Loucy (cell line): ENCODE measurements around the gene ARHGAP27.

ENCODE experiments used
- H2AFZ ChIP-seq: fragments of 200-600 bp; sonication (generic); 2 replicates; pipeline ENCODE4 v1.6.0; 2016; ENCODE audit warnings: antibody characterized with exemption, mild to moderate bottlenecking, low read length, moderate library complexity
- H3F3A ChIP-seq: fragments of 200-600 bp; 2 replicates; pipeline ENCODE4 v1.6.0; 2016; ENCODE audit warnings: antibody characterized with exemption, low read depth, mild to moderate bottlenecking
- H3K27me3 ChIP-seq: fragments of 200-600 bp; sonication (generic); 2 replicates; pipeline ENCODE4 v1.6.1; 2014; ENCODE audit warnings: low read length, mild to moderate bottlenecking; ENCODE audit not compliant: insufficient read depth, poor library complexity, severe bottlenecking
- H3K36me3 ChIP-seq: fragments of 200-600 bp; sonication (generic); 2 replicates; pipeline ENCODE4 v1.6.1; 2016; ENCODE audit warnings: low read length; ENCODE audit not compliant: insufficient read depth
- H3K4me1 ChIP-seq: fragments of 200-600 bp; sonication (generic); 2 replicates; pipeline ENCODE4 v1.5.1; 2014; ENCODE audit warnings: low read length, mild to moderate bottlenecking; ENCODE audit not compliant: insufficient read depth, poor library complexity, severe bottlenecking
- H3K4me2 ChIP-seq: fragments of 200-600 bp; sonication (generic); 2 replicates; pipeline ENCODE4 v1.6.0; 2014; ENCODE audit warnings: antibody characterized with exemption, low read length, low read depth, mild to moderate bottlenecking; ENCODE audit not compliant: poor library complexity, severe bottlenecking
- H3K4me3 ChIP-seq: fragments of 200-600 bp; sonication (generic); 2 replicates; pipeline ENCODE4 v1.5.1; 2014; ENCODE audit warnings: low read length, mild to moderate bottlenecking, mixed read lengths; ENCODE audit not compliant: poor library complexity, severe bottlenecking
- H3K79me2 ChIP-seq: fragments of 200-600 bp; sonication (generic); 2 replicates; pipeline ENCODE4 v1.6.1; 2014; ENCODE audit warnings: low read length; ENCODE audit not compliant: insufficient read depth
- H3K9ac ChIP-seq: fragments of 200-600 bp; sonication (generic); 2 replicates; pipeline ENCODE4 v1.6.0; 2014; ENCODE audit warnings: mild to moderate bottlenecking, low read depth, low read length, moderate library complexity; ENCODE audit not compliant: poor library complexity, severe bottlenecking
- H3K9me2 ChIP-seq: fragments of 200-600 bp; sonication (generic); replicated peaks from 2 replicates; pipeline ENCODE4 v1.6.1; 2016; ENCODE audit warnings: low read depth, low read length, mixed read lengths
- H3K9me3 ChIP-seq: fragments of 200-600 bp; sonication (generic); 2 replicates; pipeline ENCODE4 v1.6.1; 2014; ENCODE audit warnings: mild to moderate bottlenecking, antibody characterized with exemption, low read length, low read depth; ENCODE audit not compliant: insufficient read depth
- H4K20me1 ChIP-seq: fragments of 200-600 bp; sonication (generic); 2 replicates; pipeline ENCODE4 v1.6.0; 2014; ENCODE audit warnings: antibody characterized with exemption, low read length, mild to moderate bottlenecking; ENCODE audit not compliant: insufficient read depth, poor library complexity, severe bottlenecking
- CTCF ChIP-seq: fragments of 200-600 bp; sonication (generic); conservative IDR thresholded peaks from 2 replicates; pipeline ENCODE4 v1.5.1; 2014; ENCODE audit warnings: mild to moderate bottlenecking, antibody characterized with exemption, low read length
- EZH2phosphoT487 ChIP-seq: fragments of 200-600 bp; IDR thresholded peaks from 2 replicates; pipeline ENCODE4 v1.6.1; 2018; ENCODE audit warnings: antibody characterized with exemption, mild to moderate bottlenecking, moderate library complexity, borderline replicate concordance

ARHGAP27 gene

DNA sequence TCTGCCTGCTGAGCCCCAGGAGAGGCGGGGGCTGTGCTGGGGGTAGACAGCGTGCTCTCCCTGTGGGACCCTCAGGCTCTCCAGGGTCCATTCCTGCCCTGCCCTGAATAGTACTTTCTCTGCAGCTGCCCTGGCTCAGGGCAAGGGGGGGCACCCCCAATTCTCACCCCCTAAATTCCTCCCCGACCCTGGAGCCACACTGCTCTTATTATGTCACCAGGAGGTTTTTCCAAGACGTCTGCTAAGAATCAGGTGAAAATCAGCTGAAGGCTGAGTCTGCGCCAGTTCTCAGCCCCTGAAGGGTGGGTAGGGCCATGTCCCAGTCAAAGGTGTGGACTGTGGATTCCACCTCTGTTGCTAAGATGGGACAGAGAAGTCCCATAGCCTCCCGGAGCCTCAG, 66.0 kb downstream of the ARHGAP27 start:
- Histone ChIP-seq H3K36me3 (no peaks in the 10 kb centered on the region), H3K9ac (no peak overlapping the region), H3K4me1 (no peaks in the 10 kb centered on the region), H3F3A (no peaks in the 10 kb centered on the region), H3K27me3 (no peaks in the 10 kb centered on the region), H3K9me3 (no peaks in the 10 kb centered on the region), H3K79me2 (no peaks in the 10 kb centered on the region), H3K4me2 (no peak overlapping the region), H3K9me2 (no peaks in the 10 kb centered on the region), H2AFZ (no peak overlapping the region), H4K20me1 (no peaks in the 10 kb centered on the region), H3K4me3 (no peak overlapping the region)
- TF ChIP-seq CTCF, result no peak
- no peak for TF ChIP-seq EZH2phosphoT487

GRCh38 chr17:45366049-45366448, 66.6 kb downstream of the ARHGAP27 start:
- no peaks in the 10 kb centered on the region for H4K20me1 ChIP-seq
- H3K4me2 ChIP-seq, result no peak overlapping the region
- H3K9me3 ChIP-seq, result no peaks in the 10 kb centered on the region
- H3K9ac ChIP-seq, result no peak overlapping the region
- no peak for TF ChIP-seq EZH2phosphoT487
- TF ChIP-seq CTCF, result no peak
- H3K79me2 ChIP-seq, result no peaks in the 10 kb centered on the region
- no peak overlapping the region for H2AFZ ChIP-seq
- no peak overlapping the region for H3K4me3 ChIP-seq
- H3K4me1 ChIP-seq, result no peaks in the 10 kb centered on the region
- no peaks in the 10 kb centered on the region for H3K9me2 ChIP-seq
- no peaks in the 10 kb centered on the region for H3K27me3 ChIP-seq
- H3F3A ChIP-seq, result no peaks in the 10 kb centered on the region
- no peaks in the 10 kb centered on the region for H3K36me3 ChIP-seq

- no peaks in the 10 kb centered on the region for H3K36me3 ChIP-seq
- no peak overlapping the region for H3K9ac ChIP-seq
- H4K20me1 ChIP-seq, result no peaks in the 10 kb centered on the region
- H3K4me1 ChIP-seq, result no peaks in the 10 kb centered on the region
- no peak overlapping the region for H3K4me3 ChIP-seq
- no peaks in the 10 kb centered on the region for H3K79me2 ChIP-seq
- H3K9me2 ChIP-seq, result no peaks in the 10 kb centered on the region
- no peak for TF ChIP-seq EZH2phosphoT487
- no peak for TF ChIP-seq CTCF
- no peak overlapping the region for H2AFZ ChIP-seq
- no peaks in the 10 kb centered on the region for H3K9me3 ChIP-seq
- no peaks in the 10 kb centered on the region for H3F3A ChIP-seq
- H3K4me2 ChIP-seq, result no peak overlapping the region
- H3K27me3 ChIP-seq, result no peaks in the 10 kb centered on the region
These were observed 67.9 kb downstream of the ARHGAP27 start for GRCh38 chr17:45364531-45365390.
